Keratinocyte (primary cell): ENCODE measurements around the gene SDK1. TPM values are rescaled to one million over a fixed set of nuclear protein-coding genes. Genes with fewer than 3 reads are reported as not detected.

Experiments
- DNase-seq: peaks from one replicate; pipeline ENCODE4 v3.0.0-alpha.2; 2011; ENCODE audit warnings: low read depth, missing footprints, low spot score
- FAIRE-seq: peaks from 2 replicates; lab custom pipeline; 2011; peaks lifted over from hg19 to GRCh38; lab: Jason Lieb, UNC
- H2AFZ ChIP-seq: 2 replicates; pipeline ENCODE4 v1.6.0; 2012; ENCODE audit warnings: low read length, control low read depth, inconsistent platforms; ENCODE audit not compliant: control insufficient read depth
- H3K27ac ChIP-seq: 2 replicates; pipeline ENCODE4 v1.5.1; 2011; ENCODE audit warnings: low read length; ENCODE audit not compliant: control insufficient read depth, insufficient read depth
- H3K27me3 ChIP-seq: 3 replicates; pipeline ENCODE4 v1.6.0; 2011; ENCODE audit warnings: low read length; ENCODE audit not compliant: control insufficient read depth, insufficient read depth; ENCODE audit errors: extremely low read depth
- H3K36me3 ChIP-seq, 2 experiments: 2 replicates in 1 of 2; 3 replicates in 1 of 2; pipeline ENCODE4 v1.5.1; 2011; ENCODE audit warnings: low read length in 2 of 2, mild to moderate bottlenecking in 1 of 2; ENCODE audit not compliant: control insufficient read depth in 2 of 2, insufficient read depth in 2 of 2; ENCODE audit errors: extremely low read depth in 1 of 2
- H3K4me1 ChIP-seq: 3 replicates; pipeline ENCODE4 v1.5.1; 2011; ENCODE audit warnings: low read length; ENCODE audit not compliant: control insufficient read depth, insufficient read depth; ENCODE audit errors: extremely low read depth
- H3K4me2 ChIP-seq: 3 replicates; pipeline ENCODE4 v1.6.0; 2011; ENCODE audit warnings: low read depth, low read length; ENCODE audit not compliant: control insufficient read depth, insufficient read depth; ENCODE audit errors: extremely low read depth
- H3K4me3 ChIP-seq, 3 experiments: fragments of 200-600 bp in 1 of 3; sonication (generic) in 1 of 3; 2 replicates in 2 of 3; 3 replicates in 1 of 3; pipeline ENCODE4 v1.5.1; 2011 to 2016; ENCODE audit warnings: low read length in 3 of 3, mild to moderate bottlenecking in 3 of 3, control low read depth in 2 of 3, inconsistent platforms in 1 of 3, low read depth in 1 of 3, mixed read lengths in 1 of 3, mixed run types in 1 of 3, moderate library complexity in 1 of 3; ENCODE audit not compliant: control insufficient read depth in 2 of 3, insufficient read depth in 2 of 3; ENCODE audit errors: extremely low read depth in 1 of 3
- H3K79me2 ChIP-seq: 2 replicates; pipeline ENCODE4 v1.6.0; 2012; ENCODE audit warnings: low read length; ENCODE audit not compliant: control insufficient read depth, insufficient read depth
- H3K9ac ChIP-seq: 3 replicates; pipeline ENCODE4 v1.6.0; 2011; ENCODE audit warnings: low read length; ENCODE audit not compliant: control insufficient read depth, insufficient read depth; ENCODE audit errors: extremely low read depth
- H3K9me1 ChIP-seq: 3 replicates; pipeline ENCODE4 v1.6.0; 2011; ENCODE audit warnings: low read length; ENCODE audit not compliant: control insufficient read depth, insufficient read depth; ENCODE audit errors: extremely low read depth
- H3K9me3 ChIP-seq: 2 replicates; pipeline ENCODE4 v1.5.1; 2012; ENCODE audit warnings: low read depth, low read length; ENCODE audit not compliant: control insufficient read depth
- H4K20me1 ChIP-seq: 3 replicates; pipeline ENCODE4 v1.6.0; 2011; ENCODE audit warnings: low read length; ENCODE audit not compliant: control insufficient read depth, insufficient read depth; ENCODE audit errors: extremely low read depth
- CTCF ChIP-seq, 3 experiments: IDR thresholded peaks in 1 of 3; conservative IDR thresholded peaks in 1 of 3; optimal IDR thresholded peaks in 1 of 3; 2 replicates in 2 of 3; 3 replicates in 1 of 3; pipeline versions ENCODE3 to v1.5.1; 2011; ENCODE audit warnings: low read length in 3 of 3, mild to moderate bottlenecking in 3 of 3, moderate library complexity in 2 of 3, control low read depth in 1 of 3, inconsistent platforms in 1 of 3; ENCODE audit not compliant: insufficient read depth in 2 of 3; ENCODE audit errors: extremely low read depth in 1 of 3
- EZH2 ChIP-seq: IDR thresholded peaks from one replicate; pipeline ENCODE4 v1.6.1; 2012; ENCODE audit warnings: inconsistent platforms, mild to moderate bottlenecking, low read length, moderate library complexity
- dilution Hi-C: fragments of 300-500 bp; cut with MboI; formaldehyde crosslinking; loops from one replicate; pipeline ENCODE4 v1.7.0; 2020; ENCODE audit warnings: low sequenced_read_pairs; ENCODE audit not compliant: extremely low pct_ligation_motif_present
- polyA plus RNA-seq, 5 experiments: library from polyadenylated mRNA; depleted of rRNA in 3 of 5; stranded (reverse) in 3 of 5; stranded (forward) in 1 of 5; unstranded in 1 of 5; fragments of >200 nt; gene quantifications; 1 replicate in 1 of 5; 2 replicates in 3 of 5; 3 replicates in 1 of 5; pipeline versions ENCODE4 v1.2.1 to v1.2.3, GENCODE V29; 2011 to 2012; ENCODE audit warnings: missing spikeins in 2 of 5, low read depth in 1 of 5, low replicate concordance in 1 of 5

SDK1 gene
- polyA plus RNA-seq, 1 donor (not counting 4 experiments of a cell fraction or from before 2014, with no cell fraction given): 0.66 TPM

GRCh38 chr7:3989723-3990122, 688.7 kb downstream of the SDK1 start:
- H4K20me1 ChIP-seq: no peaks in the 10 kb centered on the region
- TF ChIP-seq EZH2 (no peak), CTCF (optimal IDR thresholded peaks at IDR 0.05 in 1 of 3, IDR thresholded peaks at IDR 0.05 in 1 of 3, conservative IDR thresholded peaks at IDR 0.05 in 1 of 3; ENCODE audit: extremely low read depth in 1 of 3, insufficient read depth in 2 of 3, low read length in 3 of 3) (no peak)
- no peak overlapping the region for H3K27ac ChIP-seq
- no peaks in the 10 kb centered on the region for H3K79me2 ChIP-seq
- H3K36me3 ChIP-seq: peaks cover 0 to 3% of the 10 kb centered on the region in 2 experiments
- FAIRE-seq (no peak), DNase-seq (no peak)
- H3K27me3 ChIP-seq: no peaks in the 10 kb centered on the region
- no peaks in the 10 kb centered on the region for H3K9me1 ChIP-seq
- no peak overlapping the region for H3K9ac ChIP-seq
- no peak overlapping the region for H3K4me3 ChIP-seq
- dilution Hi-C loops: no loop called here
- H2AFZ ChIP-seq: no peak overlapping the region
- H3K9me3 ChIP-seq: no peaks in the 10 kb centered on the region
- H3K4me1 ChIP-seq: no peaks in the 10 kb centered on the region
- no peak overlapping the region for H3K4me2 ChIP-seq

DNA sequence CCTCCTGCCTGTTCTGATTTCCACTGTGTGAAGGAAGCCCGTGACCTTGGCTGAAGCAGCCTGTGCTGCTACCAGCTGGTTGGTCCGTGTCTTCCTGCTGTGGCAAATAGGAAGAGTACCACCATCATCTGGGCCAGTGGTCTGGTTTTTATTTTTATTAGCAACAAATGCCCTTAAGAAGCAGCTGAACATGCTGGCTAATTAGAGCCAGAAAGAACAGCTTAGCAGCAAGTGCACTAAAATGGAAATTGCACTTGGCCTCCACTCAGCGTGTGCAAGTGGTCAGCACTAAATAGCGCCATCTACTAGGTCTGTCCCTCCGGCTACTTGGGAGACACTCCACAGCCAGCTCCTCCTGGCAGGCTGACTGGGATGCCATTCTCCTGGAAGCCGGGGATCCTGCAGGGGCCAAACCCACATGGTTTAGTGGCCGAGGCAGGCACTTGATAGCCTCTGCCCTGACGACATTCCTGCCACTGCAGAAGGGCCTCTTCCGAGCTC, 690.7 kb downstream of the SDK1 start:
- no peaks in the 10 kb centered on the region for H4K20me1 ChIP-seq
- H3K9me3 ChIP-seq: no peaks in the 10 kb centered on the region
- H3K27me3 ChIP-seq: no peaks in the 10 kb centered on the region
- DNase-seq: no peak
- FAIRE-seq: no peak
- dilution Hi-C loops: no loop called here
- H3K9ac ChIP-seq: no peak overlapping the region
- no peaks in the 10 kb centered on the region for H3K79me2 ChIP-seq
- H3K4me3 ChIP-seq: no peak overlapping the region
- H3K36me3 ChIP-seq: peaks cover 0 to 3% of the 10 kb centered on the region in 2 experiments
- no peak overlapping the region for H3K27ac ChIP-seq
- TF ChIP-seq CTCF (optimal IDR thresholded peaks at IDR 0.05 in 1 of 3, IDR thresholded peaks at IDR 0.05 in 1 of 3, conservative IDR thresholded peaks at IDR 0.05 in 1 of 3; ENCODE audit: extremely low read depth in 1 of 3, insufficient read depth in 2 of 3, low read length in 3 of 3) (no peak), EZH2 (no peak)
- no peak overlapping the region for H2AFZ ChIP-seq
- H3K4me1 ChIP-seq: no peaks in the 10 kb centered on the region
- H3K4me2 ChIP-seq: no peak overlapping the region
- H3K9me1 ChIP-seq: no peaks in the 10 kb centered on the region
